Progenitor cell of endocrine pancreas (in vitro differentiated cells): ENCODE measurements around the gene SOX5. TPM values are rescaled to one million over a fixed set of nuclear protein-coding genes. Genes with fewer than 3 reads are reported as not detected.

Source experiments
- DNase-seq: peaks from one replicate; pipeline ENCODE4 v3.0.0; 2021; ENCODE audit warnings: low spot score; ENCODE audit not compliant: unreplicated experiment
- H3K27ac Mint-ChIP-seq: 2 replicates; pipeline ENCODE4 v1.8.0; 2021; ENCODE audit warnings: mild to moderate bottlenecking, moderate library complexity, mixed read lengths
- H3K27me3 Mint-ChIP-seq: 2 replicates; pipeline ENCODE4 v1.8.0; 2021; ENCODE audit warnings: mixed read lengths
- H3K36me3 Mint-ChIP-seq: 2 replicates; pipeline ENCODE4 v1.8.0; 2022; ENCODE audit warnings: mixed read lengths; ENCODE audit not compliant: insufficient read depth
- H3K4me1 Mint-ChIP-seq: 2 replicates; pipeline ENCODE4 v1.8.0; 2021; ENCODE audit warnings: low read depth, mixed read lengths
- H3K4me3 Mint-ChIP-seq: 2 replicates; pipeline ENCODE4 v1.8.0; 2021; ENCODE audit warnings: low read depth, mild to moderate bottlenecking, moderate library complexity, mixed read lengths
- H3K9me3 Mint-ChIP-seq: 2 replicates; pipeline ENCODE4 v1.8.0; 2021; ENCODE audit warnings: low read depth, mixed read lengths
- total RNA-seq: library from RNA; stranded (reverse); gene quantifications from 2 replicates; pipeline ENCODE4 v1.2.1, GENCODE V29; 2021
- TF ChIP-seq, protein P1 (sequence below): fragments of 200-600 bp; sonication (generic); IDR thresholded peaks from one replicate; pipeline ENCODE4 v1.5.0; 2021; ENCODE audit warnings: antibody characterized with exemption, mild to moderate bottlenecking; ENCODE audit not compliant: unreplicated experiment

The SOX5 gene
- total RNA-seq, 1 donor from 2014 or later = 56.9 TPM

DNA sequence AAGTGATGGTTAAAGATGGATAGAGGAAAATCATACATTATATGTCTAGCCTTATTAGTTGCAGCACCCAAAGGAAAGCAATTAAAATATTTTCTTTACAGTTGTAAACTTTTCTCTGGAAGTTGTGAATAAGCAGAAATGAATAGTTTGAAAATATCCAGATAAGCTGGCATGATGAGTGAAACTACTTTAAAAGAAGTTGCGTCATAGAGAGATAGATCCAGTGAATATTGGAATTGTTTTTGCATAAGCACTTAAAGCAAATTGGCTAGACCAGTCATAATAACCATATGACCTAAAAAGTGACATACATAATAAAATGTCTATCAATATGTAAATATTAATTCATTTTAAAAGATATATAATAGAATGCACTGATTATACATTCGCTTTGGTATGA is 132.1 kb downstream of the SOX5 start:
- Mint-ChIP-seq H3K4me1 (peaks cover 16% of the 10 kb centered on the region), H3K27me3 (no peaks in the 10 kb centered on the region), H3K27ac (no peak overlapping the region), H3K36me3 (peaks cover 10% of the 10 kb centered on the region), H3K9me3 (peaks cover 24% of the 10 kb centered on the region), H3K4me3 (no peak overlapping the region)
- TF ChIP-seq, protein P1, sequence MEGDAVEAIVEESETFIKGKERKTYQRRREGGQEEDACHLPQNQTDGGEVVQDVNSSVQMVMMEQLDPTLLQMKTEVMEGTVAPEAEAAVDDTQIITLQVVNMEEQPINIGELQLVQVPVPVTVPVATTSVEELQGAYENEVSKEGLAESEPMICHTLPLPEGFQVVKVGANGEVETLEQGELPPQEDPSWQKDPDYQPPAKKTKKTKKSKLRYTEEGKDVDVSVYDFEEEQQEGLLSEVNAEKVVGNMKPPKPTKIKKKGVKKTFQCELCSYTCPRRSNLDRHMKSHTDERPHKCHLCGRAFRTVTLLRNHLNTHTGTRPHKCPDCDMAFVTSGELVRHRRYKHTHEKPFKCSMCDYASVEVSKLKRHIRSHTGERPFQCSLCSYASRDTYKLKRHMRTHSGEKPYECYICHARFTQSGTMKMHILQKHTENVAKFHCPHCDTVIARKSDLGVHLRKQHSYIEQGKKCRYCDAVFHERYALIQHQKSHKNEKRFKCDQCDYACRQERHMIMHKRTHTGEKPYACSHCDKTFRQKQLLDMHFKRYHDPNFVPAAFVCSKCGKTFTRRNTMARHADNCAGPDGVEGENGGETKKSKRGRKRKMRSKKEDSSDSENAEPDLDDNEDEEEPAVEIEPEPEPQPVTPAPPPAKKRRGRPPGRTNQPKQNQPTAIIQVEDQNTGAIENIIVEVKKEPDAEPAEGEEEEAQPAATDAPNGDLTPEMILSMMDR = no peak
- no peak for DNase-seq

DNA sequence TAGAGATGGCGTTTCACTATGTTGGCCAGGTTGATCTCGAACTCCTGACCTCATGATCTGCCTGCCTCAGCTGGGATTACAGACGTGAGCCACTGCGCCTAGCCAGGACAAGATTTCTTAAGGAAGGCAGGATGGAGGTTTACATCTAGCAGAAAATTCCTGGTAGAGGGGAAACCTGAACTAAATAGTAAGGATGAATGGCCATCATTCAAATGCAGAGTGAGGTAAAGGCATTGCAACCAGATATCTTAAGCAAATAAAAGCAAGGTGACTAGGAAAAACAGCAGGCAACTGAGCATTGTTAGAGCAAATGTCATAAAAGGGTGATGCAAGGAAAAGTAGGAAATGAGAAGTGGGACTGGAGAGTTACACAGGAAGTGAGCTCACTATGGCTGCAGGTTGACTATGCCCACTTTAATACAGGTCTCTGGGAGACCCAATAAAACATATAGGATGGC is 133.0 kb downstream of the SOX5 start:
- peak overlapping the region; percentile 47 for H3K27ac Mint-ChIP-seq
- peaks cover 16% of the 10 kb centered on the region for H3K9me3 Mint-ChIP-seq
- no peaks in the 10 kb centered on the region for H3K27me3 Mint-ChIP-seq
- TF ChIP-seq, protein P1 = no peak
- no peak for DNase-seq
- H3K4me3 Mint-ChIP-seq = no peak overlapping the region
- H3K36me3 Mint-ChIP-seq = peaks cover 6% of the 10 kb centered on the region
- peaks cover 18% of the 10 kb centered on the region for H3K4me1 Mint-ChIP-seq

DNA sequence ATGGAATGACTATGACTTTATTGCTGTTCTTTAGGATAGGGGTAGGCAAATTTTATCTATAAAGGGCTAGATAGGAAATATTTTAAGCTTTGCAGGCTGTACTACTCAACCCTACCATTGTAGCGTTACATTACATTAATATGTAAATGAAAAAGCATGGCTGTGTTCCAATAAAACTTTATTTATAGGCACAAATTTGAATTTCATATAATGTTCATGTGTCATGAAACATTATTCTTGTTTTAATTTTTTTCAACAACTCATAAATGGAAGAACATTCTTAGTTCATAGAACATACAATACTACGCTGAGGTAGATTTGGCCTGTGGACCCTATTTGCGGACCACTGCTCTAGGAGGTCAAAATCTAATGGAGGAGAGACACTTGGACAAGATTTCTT is 133.7 kb downstream of the SOX5 start:
- H3K36me3 Mint-ChIP-seq = peaks cover 1% of the 10 kb centered on the region
- no peak overlapping the region for H3K27ac Mint-ChIP-seq
- no peaks in the 10 kb centered on the region for H3K27me3 Mint-ChIP-seq
- no peak overlapping the region for H3K4me3 Mint-ChIP-seq
- no peak for DNase-seq
- H3K4me1 Mint-ChIP-seq = peaks cover 21% of the 10 kb centered on the region
- TF ChIP-seq, protein P1 = no peak
- peaks cover 10% of the 10 kb centered on the region for H3K9me3 Mint-ChIP-seq

GRCh38 chr12:23813206-23813605 is 136.3 kb downstream of the SOX5 start:
- Mint-ChIP-seq H3K4me1 (peaks cover 29% of the 10 kb centered on the region), H3K4me3 (no peak overlapping the region), H3K27me3 (no peaks in the 10 kb centered on the region), H3K27ac (peak overlapping the region; percentile 46), H3K9me3 (peaks cover 4% of the 10 kb centered on the region), H3K36me3 (peaks cover 1% of the 10 kb centered on the region)
- TF ChIP-seq, protein P1 = no peak
- no peak for DNase-seq

DNA sequence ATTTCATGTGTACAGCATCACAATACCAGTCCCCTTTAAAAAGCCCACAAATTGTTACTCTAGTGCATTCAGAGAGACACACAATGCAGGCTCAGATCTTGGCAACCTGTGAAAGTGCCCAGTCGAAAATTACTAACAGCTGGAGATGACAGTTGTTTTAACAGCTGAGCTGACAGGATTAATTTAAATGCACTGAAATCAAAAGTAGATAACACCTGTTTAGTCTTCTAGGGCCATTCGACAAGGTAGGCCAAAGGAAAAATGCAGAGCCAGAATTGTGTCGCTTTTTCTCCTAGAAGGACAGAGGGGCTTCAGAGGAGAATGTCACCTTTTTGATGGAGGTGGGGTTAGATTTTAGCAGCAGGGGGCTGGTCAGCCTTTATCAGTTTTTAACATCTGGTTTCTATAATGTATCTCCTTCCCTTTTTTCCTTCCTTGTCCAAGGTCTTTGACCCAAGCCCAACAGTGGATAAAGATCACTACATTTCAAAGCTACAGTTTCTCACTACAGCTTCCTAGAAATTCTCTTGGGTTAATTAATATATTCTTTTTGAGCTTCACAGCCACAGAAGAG is 139.1 kb downstream of the SOX5 start:
- peaks cover 3% of the 10 kb centered on the region for H3K36me3 Mint-ChIP-seq
- no peaks in the 10 kb centered on the region for H3K27me3 Mint-ChIP-seq
- H3K9me3 Mint-ChIP-seq = no peaks in the 10 kb centered on the region
- DNase-seq = no peak
- H3K27ac Mint-ChIP-seq = peak overlapping the region; percentile 10
- no peak overlapping the region for H3K4me3 Mint-ChIP-seq
- H3K4me1 Mint-ChIP-seq = peaks cover 25% of the 10 kb centered on the region
- TF ChIP-seq, protein P1 = no peak
